ENCODE measurements around the gene LAD1. TPM values are rescaled to one million over a fixed set of nuclear protein-coding genes. Genes with fewer than 3 reads are reported as not detected.

LAD1 gene
- total and polyA plus RNA-seq, 8 donors, result 28.7 to 62.5 (median 44.3) TPM

DNA sequence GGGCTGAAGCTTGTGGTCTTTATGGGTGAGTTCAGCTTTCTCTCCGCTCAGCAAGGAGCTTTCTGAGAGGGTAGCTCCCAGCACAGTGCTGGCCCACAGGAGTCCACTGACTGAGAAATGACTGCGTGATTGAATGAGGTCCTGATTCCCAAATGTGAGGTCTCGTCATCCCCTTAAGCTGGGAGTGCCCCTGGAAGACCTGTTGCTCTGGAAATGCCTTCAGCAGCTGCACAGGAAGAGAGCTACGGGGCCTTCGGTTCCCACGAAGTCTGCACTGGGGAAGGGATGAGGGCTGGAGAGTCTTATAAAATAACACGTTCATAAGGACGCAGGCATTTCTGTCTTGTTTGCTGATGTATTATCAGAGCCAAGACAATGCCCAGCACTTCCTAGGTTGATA lies 35.7 kb downstream of the LAD1 start:
- intact Hi-C loops (cut with DNase I), result no loop called here
- TF ChIP-seq, protein P1, sequence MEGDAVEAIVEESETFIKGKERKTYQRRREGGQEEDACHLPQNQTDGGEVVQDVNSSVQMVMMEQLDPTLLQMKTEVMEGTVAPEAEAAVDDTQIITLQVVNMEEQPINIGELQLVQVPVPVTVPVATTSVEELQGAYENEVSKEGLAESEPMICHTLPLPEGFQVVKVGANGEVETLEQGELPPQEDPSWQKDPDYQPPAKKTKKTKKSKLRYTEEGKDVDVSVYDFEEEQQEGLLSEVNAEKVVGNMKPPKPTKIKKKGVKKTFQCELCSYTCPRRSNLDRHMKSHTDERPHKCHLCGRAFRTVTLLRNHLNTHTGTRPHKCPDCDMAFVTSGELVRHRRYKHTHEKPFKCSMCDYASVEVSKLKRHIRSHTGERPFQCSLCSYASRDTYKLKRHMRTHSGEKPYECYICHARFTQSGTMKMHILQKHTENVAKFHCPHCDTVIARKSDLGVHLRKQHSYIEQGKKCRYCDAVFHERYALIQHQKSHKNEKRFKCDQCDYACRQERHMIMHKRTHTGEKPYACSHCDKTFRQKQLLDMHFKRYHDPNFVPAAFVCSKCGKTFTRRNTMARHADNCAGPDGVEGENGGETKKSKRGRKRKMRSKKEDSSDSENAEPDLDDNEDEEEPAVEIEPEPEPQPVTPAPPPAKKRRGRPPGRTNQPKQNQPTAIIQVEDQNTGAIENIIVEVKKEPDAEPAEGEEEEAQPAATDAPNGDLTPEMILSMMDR (IDR thresholded peaks at IDR 0.05), result no peak
- H3K36me3 ChIP-seq, result no peaks in the 10 kb centered on the region
- DNase-seq (peak in 2 of 6 donors; percentile 4 to 10), ATAC-seq (no peak), FAIRE-seq (no peak)
- 72 to 81% methylated on average over 8 of the region's 8 CpGs for WGBS, 2 donors
- no peak overlapping the region for H3K4me3 ChIP-seq
- no peaks in the 10 kb centered on the region for H3K4me1 ChIP-seq
- H3K27me3 ChIP-seq, result no peaks in the 10 kb centered on the region
- no peak overlapping the region for H3K27ac ChIP-seq
- H3K9me3 ChIP-seq, result no peaks in the 10 kb centered on the region

DNA sequence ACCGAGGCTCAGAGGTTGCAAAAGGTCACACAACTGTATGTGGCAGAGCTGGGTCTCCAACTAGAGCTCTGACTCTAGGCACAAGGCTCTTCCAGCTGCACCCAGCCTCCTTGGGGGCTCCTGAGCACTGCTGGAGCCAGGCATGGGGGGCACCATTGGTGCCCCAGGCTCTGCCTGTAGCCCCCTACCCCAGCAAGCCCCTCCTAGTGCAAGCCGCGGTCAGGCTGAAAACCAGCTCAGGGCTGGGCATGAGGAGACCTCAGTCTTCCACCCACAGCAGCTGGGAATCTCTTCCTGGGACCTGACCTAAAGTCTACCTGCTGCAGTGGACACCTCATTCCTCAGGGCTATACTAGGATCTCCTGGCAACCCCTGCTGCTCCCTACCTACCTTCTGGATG lies 36.2 kb downstream of the LAD1 start:
- no peak overlapping the region for H3K4me3 ChIP-seq
- TF ChIP-seq, protein P1 (IDR thresholded peaks at IDR 0.05), result no peak
- H3K27me3 ChIP-seq, result no peaks in the 10 kb centered on the region
- peak in 2 of 6 donors; percentile 25 to 34 for DNase-seq
- no peaks in the 10 kb centered on the region for H3K36me3 ChIP-seq
- no peaks in the 10 kb centered on the region for H3K9me3 ChIP-seq
- H3K27ac ChIP-seq, result no peak overlapping the region
- FAIRE-seq, result no peak
- H3K4me1 ChIP-seq, result no peaks in the 10 kb centered on the region
- intact Hi-C loops (cut with DNase I), result no loop called here
- 78 to 90% methylated on average over 3 of the region's 3 CpGs for WGBS, 2 donors
- ATAC-seq, result no peak

DNA sequence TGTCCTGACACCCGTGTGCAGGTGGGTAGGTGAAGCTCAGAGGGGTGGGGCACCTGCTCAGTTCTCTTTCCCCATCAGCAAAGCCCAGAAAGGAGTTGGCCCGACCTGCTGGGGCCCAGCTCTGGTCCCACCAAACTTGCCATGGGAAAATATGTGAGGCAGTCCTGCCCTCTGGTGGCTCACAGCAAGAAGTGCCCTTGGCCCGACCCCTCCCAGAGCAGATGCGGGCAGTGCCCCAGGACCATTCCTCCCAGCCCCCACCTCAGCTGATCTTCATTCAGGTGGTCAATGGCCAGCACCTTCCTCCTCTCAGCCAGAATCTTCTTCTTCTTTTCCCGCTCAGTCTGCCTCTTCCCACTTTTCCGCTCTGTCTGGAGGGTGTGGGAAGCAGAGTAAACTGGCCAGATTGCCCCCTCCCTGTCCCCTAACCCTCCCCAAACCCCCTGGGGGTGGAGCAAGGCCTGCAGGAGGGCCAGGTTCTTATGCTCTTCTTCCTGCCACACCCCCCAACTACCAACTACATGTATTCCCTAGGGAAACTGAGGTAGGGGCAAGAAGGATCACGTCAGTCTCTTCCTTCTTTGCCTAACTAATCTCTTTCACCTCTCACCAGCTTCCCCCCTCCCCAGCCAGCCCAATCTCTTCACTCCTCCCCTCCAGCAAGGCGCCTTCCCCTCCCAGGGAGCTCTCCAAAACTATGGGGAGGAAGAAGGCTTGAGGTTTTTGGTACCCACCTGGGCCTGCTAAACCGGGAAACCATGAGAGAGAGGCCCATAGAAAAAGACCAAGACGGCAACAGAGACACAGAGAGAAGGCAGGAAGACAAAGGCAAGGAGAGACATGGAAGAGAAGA lies 37.2 kb downstream of the LAD1 start:
- TF ChIP-seq, protein P1 (IDR thresholded peaks at IDR 0.05), result peak; percentile 55 to 74 (median 68)
- H3K4me1 ChIP-seq, result no peaks in the 10 kb centered on the region
- 39 to 50% methylated on average over 10 of the region's 10 CpGs for WGBS, 2 donors
- H3K9me3 ChIP-seq, result no peaks in the 10 kb centered on the region
- H3K36me3 ChIP-seq, result no peaks in the 10 kb centered on the region
- peak; percentile 40 to 88 (median 81) for ATAC-seq
- no peak overlapping the region for H3K27ac ChIP-seq
- DNase-seq, result peak in 3 of 6 donors; percentile 56 to 67 (median 67)
- no peak overlapping the region for H3K4me3 ChIP-seq
- no peak for FAIRE-seq
- intact Hi-C loops (cut with DNase I), result loop anchor here in 1 of 3 donors (2.0 kb wide), 1 partner anchor 109 kb away; no protein-coding TSS in a partner anchor
- H3K27me3 ChIP-seq, result no peaks in the 10 kb centered on the region

DNA sequence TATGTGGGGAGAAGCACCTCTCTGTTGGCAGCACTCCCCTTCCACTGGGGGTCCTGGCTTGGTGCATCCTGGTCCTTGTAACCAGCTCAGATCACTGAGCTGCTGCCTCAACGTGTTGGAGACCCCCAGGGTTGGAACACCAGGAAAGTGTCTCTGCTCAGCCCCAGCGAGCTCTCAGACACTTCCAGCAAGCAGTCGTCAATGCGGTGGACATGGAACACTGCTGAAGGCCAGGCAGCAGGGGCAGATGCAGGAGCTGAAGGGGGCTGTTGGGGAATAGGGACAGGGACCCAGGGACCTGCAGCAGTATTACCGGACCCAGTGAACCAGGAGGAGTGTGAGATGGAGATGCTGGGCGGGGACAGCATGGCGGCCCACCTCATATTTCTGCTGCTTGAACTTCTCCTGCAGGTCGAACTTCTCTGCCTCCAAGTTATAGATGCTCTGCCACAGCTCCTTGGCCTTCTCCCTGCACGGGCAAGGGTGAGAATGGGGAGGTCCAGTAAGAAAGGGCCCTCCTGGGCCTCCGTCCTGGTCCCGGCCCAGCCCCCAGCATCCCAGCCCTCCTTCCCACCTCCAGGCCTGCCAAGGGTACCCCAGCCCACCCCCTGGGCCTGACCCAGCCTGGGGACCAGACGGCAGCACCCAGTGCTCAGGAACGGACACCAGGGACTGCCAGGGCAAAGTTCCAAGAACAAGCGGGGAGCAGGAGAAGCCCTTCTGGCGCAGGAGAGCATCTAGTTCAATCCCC lies 38.0 kb downstream of the LAD1 start:
- ATAC-seq (no peak), FAIRE-seq (no peak), DNase-seq (peak in 2 of 6 donors; percentile 50 to 70)
- 68 to 72% methylated on average over 15 of the region's 15 CpGs for WGBS, 2 donors
- H3K27ac ChIP-seq, result no peak overlapping the region
- no peaks in the 10 kb centered on the region for H3K9me3 ChIP-seq
- no peaks in the 10 kb centered on the region for H3K36me3 ChIP-seq
- intact Hi-C loops (cut with DNase I), result loop anchor here in 1 of 3 donors (2.0 kb wide), 1 partner anchor 108 kb away; no protein-coding TSS in a partner anchor
- no peaks in the 10 kb centered on the region for H3K27me3 ChIP-seq
- H3K4me3 ChIP-seq, result no peak overlapping the region
- no peaks in the 10 kb centered on the region for H3K4me1 ChIP-seq
- TF ChIP-seq, protein P1 (IDR thresholded peaks at IDR 0.05), result no peak

All from pancreas (tissue), 10 donors.